ENCODE measurements around the gene RASGRP2.

RASGRP2 gene

GRCh38 chr11:64757549-64758329 lies 13.8 kb upstream of the RASGRP2 start:
- in situ Hi-C loops (cut with MboI; ENCODE audit: low sequenced_read_pairs), result no loop called here

GRCh38 chr11:64755681-64756361 lies 11.9 kb upstream of the RASGRP2 start:
- in situ Hi-C loops (cut with MboI; ENCODE audit: low sequenced_read_pairs), result no loop called here

GRCh38 chr11:64754919-64755662 lies 11.1 kb upstream of the RASGRP2 start:
- in situ Hi-C loops (cut with MboI; ENCODE audit: low sequenced_read_pairs), result no loop called here

- in situ Hi-C loops (cut with MboI; ENCODE audit: low sequenced_read_pairs), result no loop called here
Measured at GRCh38 chr11:64754124-64754918, 10.4 kb upstream of the RASGRP2 start.

- in situ Hi-C loops (cut with MboI; ENCODE audit: low sequenced_read_pairs), result no loop called here
Measured at GRCh38 chr11:64753380-64754123, 9.6 kb upstream of the RASGRP2 start.

GRCh38 chr11:64753019-64753379 lies 9.1 kb upstream of the RASGRP2 start:
- in situ Hi-C loops (cut with MboI; ENCODE audit: low sequenced_read_pairs), result no loop called here

- in situ Hi-C loops (cut with MboI; ENCODE audit: low sequenced_read_pairs), result no loop called here
Measured at GRCh38 chr11:64752175-64752970, 8.4 kb upstream of the RASGRP2 start.

GRCh38 chr11:64751580-64751979 lies 7.6 kb upstream of the RASGRP2 start:
- in situ Hi-C loops (cut with MboI; ENCODE audit: low sequenced_read_pairs), result no loop called here

- in situ Hi-C loops (cut with MboI; ENCODE audit: low sequenced_read_pairs), result no loop called here
Measured at GRCh38 chr11:64751136-64751535, 7.2 kb upstream of the RASGRP2 start.

GRCh38 chr11:64750361-64751054 lies 6.6 kb upstream of the RASGRP2 start:
- in situ Hi-C loops (cut with MboI; ENCODE audit: low sequenced_read_pairs), result no loop called here

- in situ Hi-C loops (cut with MboI; ENCODE audit: low sequenced_read_pairs), result no loop called here
Measured at GRCh38 chr11:64747961-64748665, 4.2 kb upstream of the RASGRP2 start.

GRCh38 chr11:64746486-64746885 lies 2.5 kb upstream of the RASGRP2 start:
- in situ Hi-C loops (cut with MboI; ENCODE audit: low sequenced_read_pairs), result no loop called here

GRCh38 chr11:64745521-64746328 lies 1.8 kb upstream of the RASGRP2 start:
- in situ Hi-C loops (cut with MboI; ENCODE audit: low sequenced_read_pairs), result no loop called here

GRCh38 chr11:64745189-64745520 lies 1.2 kb upstream of the RASGRP2 start:
- in situ Hi-C loops (cut with MboI; ENCODE audit: low sequenced_read_pairs), result no loop called here

GRCh38 chr11:64744544-64745188 lies 724 bp upstream of the RASGRP2 start:
- in situ Hi-C loops (cut with MboI; ENCODE audit: low sequenced_read_pairs), result no loop called here

GRCh38 chr11:64742889-64743590 lies 902 bp downstream of the RASGRP2 start:
- in situ Hi-C loops (cut with MboI; ENCODE audit: low sequenced_read_pairs), result no loop called here

Data from HL-60/S4 treated with retinoic acid at 250 ng/mL for 4 days and 3 days (cell line).